ENCODE results near the gene SNX5.

SNX5 gene

DNA sequence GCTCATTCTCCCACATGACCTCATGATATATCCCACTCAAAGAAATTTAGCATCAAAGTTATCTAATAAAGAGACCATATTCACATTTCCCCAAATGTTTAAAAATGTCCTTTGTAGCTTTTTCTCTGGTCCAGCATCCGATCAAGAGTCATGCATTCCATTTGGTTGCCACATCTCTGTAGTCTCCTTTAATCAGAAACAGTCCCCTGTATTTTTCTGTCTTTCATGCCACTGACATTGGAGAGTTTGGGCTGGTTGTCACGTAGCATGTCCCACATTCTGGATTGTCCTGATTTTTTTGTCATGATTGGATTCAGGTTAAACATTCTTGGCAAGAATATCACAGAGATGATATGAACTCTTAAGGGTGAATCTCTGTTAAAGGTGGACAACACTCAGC lies 55.7 kb downstream of the SNX5 start:
- DNase-seq: no peak

DNA sequence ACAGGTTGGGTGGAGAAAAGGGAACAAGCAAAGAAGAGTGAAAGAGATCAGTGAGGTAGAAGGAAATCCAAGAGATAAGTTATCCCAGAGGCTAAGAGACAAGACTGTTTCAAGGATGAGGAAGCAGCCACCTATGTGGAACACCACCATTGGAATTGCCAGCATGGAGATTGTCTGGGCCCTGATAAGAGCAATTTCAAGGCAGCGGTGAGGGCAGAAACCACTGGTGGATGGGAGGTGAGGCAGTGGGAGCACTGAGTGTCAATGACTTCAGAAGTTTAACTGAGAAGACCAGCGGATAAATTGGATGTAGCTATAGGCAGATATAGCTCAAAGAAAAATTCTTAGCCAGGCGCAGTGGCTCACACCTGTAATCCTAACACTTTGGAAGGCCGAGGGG lies 56.7 kb downstream of the SNX5 start:
- DNase-seq: no peak

DNA sequence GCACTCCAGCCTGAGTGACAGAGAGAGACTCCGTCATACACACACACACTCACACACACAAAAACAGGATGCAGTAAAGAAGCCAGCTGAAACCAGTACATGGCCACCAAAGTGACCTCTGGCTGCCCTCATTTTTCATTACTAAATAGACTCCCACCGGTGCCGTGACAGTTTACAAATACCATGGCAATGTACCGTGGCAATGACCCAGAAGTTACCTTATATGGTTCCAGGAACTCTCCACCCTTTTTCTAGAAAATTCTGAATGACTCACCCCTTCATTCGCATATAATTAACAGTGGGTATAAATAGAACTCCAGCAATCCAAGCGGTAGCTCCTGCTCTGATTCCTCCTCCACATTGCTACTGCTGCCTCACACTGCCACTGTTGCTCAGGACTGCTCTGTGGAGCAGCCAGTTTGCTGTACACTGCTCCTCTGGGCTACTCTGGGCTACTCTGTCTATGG lies 57.7 kb downstream of the SNX5 start:
- no peak for DNase-seq

GRCh38 chr20:17909869-17910321 lies 58.7 kb downstream of the SNX5 start:
- DNase-seq: no peak

DNA sequence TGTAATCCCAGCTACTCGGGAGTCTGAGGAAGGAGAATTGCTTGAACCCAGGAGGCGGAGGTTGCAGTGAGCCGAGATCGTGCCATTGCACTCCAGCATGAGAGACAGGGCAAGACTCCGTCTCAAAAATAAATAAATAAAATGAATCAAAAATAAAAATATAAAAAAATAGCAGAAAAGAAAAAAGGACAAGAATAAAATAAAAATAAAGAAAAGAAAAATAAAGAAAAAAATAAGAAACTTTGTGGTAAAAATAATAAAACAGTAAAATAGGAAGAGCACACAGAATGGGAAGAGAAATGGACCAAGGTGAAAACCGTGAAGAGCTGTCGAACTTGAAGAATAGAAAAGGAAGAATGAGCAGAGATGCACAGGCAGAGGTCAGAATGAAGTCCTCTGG lies 63.0 kb downstream of the SNX5 start:
- DNase-seq: no peak

GRCh38 chr20:17904027-17904426 lies 64.6 kb downstream of the SNX5 start:
- DNase-seq: no peak

- DNase-seq: no peak
These were observed 66.0 kb downstream of the SNX5 start for GRCh38 chr20:17902531-17903083.

- no peak for DNase-seq
These were observed 66.6 kb downstream of the SNX5 start for GRCh38 chr20:17901971-17902370.

GRCh38 chr20:17898548-17898994 lies 70.0 kb downstream of the SNX5 start:
- DNase-seq: peak; percentile 3

DNA sequence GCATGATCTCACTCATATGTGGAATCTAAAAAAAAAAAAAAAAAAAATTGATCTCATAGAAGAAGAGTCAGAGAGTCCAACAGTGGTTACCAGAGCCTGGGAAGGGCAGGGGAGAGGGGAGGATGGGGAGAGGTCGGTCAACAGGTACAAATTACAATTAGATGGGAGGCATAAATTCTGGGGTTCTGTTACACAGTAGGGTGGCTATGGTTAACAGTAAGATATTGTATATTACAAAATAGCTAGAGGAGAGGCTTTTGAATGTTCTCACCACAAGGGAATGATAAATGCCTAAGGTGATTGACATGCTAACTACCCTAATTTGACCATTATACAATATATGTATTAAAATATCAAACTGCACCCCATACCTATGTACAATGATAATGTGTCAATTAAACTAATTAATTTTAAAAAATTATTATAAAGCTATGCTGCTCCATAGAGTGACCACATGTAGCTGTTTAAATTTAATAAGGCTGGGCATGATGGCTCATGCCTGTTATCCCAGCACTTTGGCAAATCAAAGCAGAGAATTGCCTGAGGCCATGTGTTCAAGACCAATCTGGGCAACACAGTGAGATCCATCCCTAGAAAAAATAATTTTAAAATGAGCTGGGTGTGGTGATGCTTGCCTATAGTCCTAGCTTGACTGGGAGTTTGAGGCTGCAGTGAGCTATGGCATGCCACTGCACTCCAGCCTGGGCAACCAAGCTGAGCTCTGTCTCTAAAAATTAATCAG lies 70.9 kb downstream of the SNX5 start:
- no peak for DNase-seq

GRCh38 chr20:17896771-17897369 lies 71.7 kb downstream of the SNX5 start:
- no peak for DNase-seq

GRCh38 chr20:17896193-17896723 lies 72.3 kb downstream of the SNX5 start:
- DNase-seq: no peak

DNA sequence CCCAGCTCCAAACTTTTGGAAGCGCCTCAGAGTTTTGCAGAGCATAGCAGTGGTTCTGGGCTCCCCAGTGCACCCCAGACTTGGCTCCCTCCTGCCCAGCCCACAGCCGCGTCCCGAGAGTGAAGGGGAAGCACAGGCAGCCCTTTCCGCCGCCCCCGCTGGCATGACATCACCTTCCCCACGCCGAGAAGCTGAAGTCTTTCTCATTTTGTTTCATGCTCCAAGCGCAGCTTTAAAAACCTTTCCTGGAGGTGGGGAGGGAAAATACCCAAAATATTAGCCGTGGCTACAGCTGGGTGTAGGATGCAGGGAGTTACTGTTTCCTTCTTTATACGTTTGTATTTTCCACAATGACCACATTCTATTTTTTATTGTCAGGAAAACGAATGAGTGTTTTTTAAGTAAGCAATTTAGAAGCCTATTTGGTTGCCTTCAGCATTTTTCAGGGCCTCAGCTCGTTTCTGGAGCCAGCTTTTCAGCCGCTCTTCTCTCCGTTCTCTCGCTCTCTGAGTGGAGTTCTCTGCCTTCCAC lies 72.9 kb downstream of the SNX5 start:
- no peak for DNase-seq

- no peak for DNase-seq
These were observed 75.1 kb downstream of the SNX5 start for GRCh38 chr20:17893445-17893844.

GRCh38 chr20:17892189-17892938 lies 76.2 kb downstream of the SNX5 start:
- no peak for DNase-seq
